Fibroblast of the aortic adventitia (primary cell): ENCODE results near the gene ITGAL. TPM values are rescaled to one million over a fixed set of nuclear protein-coding genes. Genes with fewer than 3 reads are reported as not detected.
"Not testable (repeated sequence)": the region's sequence is repeated elsewhere in the genome, so short reads cannot be mapped to it uniquely, and the experiment has no call there.

Experiments used
- DNase-seq: peaks from one replicate; pipeline ENCODE4 v3.0.0-alpha.2; 2010; ENCODE audit warnings: low read depth
- H3K4me3 ChIP-seq: 2 replicates; pipeline ENCODE4 v1.5.1; 2011; ENCODE audit warnings: low read depth, mild to moderate bottlenecking, control low read depth, low read length, moderate library complexity
- CTCF ChIP-seq: IDR thresholded peaks from 2 replicates; pipeline ENCODE4 v1.5.1; 2011; ENCODE audit warnings: mild to moderate bottlenecking, low read length, control low read depth, inconsistent platforms; ENCODE audit not compliant: insufficient read depth
- total RNA-seq: library from RNA; depleted of rRNA; stranded (reverse); fragments of >200 nt; gene quantifications from 2 replicates; pipeline ENCODE4 v1.2.3, GENCODE V29; 2012; ENCODE audit warnings: low replicate concordance

ITGAL gene
- total RNA-seq, 1 donor, result not detected

- H3K4me3 ChIP-seq, result no peak overlapping the region
- no peak for DNase-seq
- TF ChIP-seq CTCF, result no peak
Observed at GRCh38 chr16:30470632-30470995, 1.9 kb upstream of the ITGAL start.

- DNase-seq, result no peak
- no peak for TF ChIP-seq CTCF
- no peak overlapping the region for H3K4me3 ChIP-seq
Observed at GRCh38 chr16:30473231-30474073, 910 bp downstream of the ITGAL start.

GRCh38 chr16:30474074-30474452, 1.5 kb downstream of the ITGAL start:
- TF ChIP-seq CTCF, result no peak
- H3K4me3 ChIP-seq, result no peak overlapping the region
- no peak for DNase-seq

DNA sequence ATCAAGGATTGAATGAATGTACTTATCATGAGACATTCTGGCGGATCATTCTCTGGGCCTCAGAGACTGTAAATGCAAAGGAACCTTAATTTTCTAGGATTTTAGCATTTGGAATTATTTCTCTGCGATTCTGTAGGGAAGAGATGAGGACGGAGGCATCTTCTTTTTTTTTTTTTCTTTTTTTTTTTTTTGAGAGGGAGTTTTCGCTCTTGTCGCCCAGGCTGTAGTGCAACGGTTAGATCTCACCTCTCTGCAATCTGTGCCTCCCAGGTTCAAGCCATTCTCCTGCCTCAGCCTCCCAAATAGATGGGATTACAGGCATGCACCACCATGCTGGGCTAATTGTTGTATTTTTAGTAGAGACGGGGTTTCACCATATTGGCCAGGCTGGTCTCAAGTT, 2.1 kb downstream of the ITGAL start:
- H3K4me3 ChIP-seq, result no peak overlapping the region
- DNase-seq, result no peak
- TF ChIP-seq CTCF, result no peak

DNA sequence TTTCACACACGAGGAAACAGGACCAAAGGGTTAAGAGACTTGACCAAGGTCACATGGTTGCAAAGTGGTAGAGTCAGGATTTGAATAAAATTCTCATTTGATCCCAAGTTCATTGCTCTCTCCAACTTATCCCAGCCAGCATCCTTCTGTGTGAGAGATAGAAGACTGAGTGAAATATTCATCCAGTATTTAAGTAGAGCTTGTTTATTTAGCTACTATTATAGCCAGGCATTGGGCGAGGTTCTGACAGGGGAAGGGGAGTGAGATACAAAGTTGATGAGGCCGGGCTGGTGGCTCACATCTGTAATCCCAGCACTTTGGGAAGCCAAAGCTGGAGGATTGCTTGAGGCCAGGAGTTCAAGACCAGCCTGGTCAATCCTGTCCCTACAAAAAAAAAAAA, 4.4 kb downstream of the ITGAL start:
- no peak overlapping the region for H3K4me3 ChIP-seq
- no peak for DNase-seq
- no peak for TF ChIP-seq CTCF

DNA sequence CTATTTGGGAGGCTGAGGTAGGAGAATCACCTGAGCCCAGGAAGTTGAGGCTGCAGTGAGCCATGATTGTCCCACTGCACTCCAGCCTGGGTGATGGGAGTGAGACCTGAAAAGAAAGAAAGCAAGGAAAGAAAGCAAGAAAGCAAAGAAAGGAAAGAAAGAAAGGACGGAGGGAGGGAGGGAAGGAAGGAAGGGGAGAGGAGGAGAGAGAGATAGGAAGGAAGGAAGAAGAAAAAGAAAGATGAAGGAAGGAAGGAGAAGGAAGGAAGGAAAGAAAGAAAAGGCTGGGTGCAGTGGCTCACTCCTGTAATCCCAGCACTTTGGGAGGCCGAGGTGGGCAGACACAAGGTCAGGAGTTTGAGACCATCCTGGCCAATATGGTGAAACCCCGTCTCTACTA, 5.2 kb downstream of the ITGAL start:
- H3K4me3 ChIP-seq, DNase-seq: not testable (repeated sequence)

- H3K4me3 ChIP-seq, result no peak overlapping the region
- no peak for DNase-seq
- TF ChIP-seq CTCF, result no peak
Observed at GRCh38 chr16:30478766-30479478, 6.4 kb downstream of the ITGAL start.
